DMS79 (cell line): ENCODE data around the gene MUC3A.

ENCODE experiments used
- DNase-seq: peaks from one replicate; lab custom pipeline; 2025; lab: John Stamatoyannopoulos, UW

The MUC3A gene

DNA sequence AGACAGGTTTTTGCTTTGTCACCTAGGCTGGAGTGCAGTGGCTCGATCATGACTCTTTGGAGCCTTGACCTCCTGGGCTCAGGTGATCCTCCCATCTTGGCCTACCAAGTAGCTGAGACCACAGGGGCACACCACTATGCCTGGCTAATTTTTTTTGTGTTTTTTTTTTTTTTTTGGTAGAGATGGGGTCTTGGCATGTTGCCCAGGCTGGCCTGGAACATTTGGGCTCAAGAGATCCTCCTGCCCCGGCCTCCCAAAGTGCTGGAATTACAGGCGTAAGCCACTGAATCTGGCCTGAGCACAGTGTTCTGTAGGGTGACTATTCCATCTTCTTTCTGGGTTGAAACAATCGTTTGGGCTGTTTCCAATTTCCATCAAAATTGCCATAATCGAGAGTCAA lies 1.5 kb upstream of the MUC3A start:
- DNase-seq = no peak

DNA sequence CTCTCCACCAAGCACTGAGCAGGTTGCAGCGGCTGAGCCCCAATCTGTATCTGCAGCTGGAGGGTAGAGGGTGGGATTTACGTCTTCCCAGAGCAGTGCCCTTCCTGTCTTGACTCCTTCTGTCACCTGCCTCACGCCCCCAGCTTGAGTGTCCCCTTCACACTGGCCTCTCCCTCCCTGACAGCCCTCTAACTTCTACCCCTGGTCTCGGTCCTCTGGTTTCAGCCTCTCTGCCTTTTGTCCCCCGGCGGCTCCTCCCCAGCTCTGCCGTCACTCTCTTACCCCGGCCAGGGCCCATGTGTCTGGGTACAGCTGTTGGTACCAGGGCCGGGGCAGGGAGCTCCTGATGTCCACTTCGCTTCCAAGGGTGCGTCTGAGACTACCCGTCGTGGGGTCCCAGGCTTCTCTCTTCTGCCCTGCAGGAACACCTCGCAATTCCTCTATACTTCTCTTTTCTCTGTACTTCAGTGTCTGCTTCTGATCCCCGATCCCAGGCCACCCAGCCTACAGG lies 654 bp downstream of the MUC3A start:
- DNase-seq = no peak

DNA sequence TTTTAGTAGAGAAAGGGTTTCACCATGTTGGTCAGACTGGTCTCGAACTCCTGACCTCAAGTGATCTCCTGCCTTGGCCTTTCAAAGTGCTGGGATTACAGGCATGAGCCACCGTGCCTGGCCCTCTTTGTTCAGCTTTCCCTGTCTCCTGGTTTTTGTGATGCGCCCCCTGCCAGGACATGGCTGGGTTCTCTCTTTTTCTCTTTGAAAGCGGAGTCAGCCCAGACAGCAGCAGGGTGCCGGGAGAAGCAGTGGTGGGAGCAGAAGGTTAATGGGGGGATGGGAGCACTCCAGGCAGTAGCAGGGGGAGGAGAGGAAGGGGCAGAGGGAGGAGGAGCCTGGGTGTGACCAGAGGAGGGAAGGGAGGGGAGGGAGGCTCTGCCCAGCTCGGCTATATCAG lies 1.8 kb downstream of the MUC3A start:
- no peak for DNase-seq

DNA sequence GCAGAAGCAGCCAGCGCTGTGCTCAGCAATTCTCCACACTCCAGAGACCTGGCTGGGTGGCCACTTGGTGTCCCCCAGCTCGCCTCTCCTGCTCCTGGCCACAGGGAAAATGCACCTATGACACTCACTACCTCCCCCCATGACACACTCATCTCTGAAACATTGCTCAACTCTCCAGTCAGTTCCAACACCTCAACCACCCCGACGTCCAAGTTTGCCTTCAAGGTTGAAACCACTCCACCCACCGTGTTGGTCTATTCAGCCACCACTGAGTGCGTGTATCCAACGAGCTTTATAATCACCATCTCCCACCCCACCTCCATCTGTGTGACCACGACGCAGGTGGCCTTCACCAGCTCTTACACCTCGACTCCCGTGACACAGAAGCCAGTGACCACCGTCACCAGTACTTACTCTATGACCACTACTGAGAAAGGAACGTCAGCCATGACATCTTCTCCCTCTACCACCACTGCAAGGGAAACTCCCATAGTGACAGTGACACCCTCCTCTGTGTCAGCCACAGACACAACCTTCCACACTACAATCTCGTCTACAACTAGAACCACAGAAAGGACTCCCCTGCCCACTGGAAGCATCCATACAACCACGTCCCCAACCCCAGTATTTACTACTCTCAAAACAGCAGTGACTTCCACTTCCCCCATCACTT lies 2.7 kb downstream of the MUC3A start:
- no peak for DNase-seq

- DNase-seq = no peak
These were observed 3.3 kb downstream of the MUC3A start for GRCh38 chr7:100952641-100953040.

GRCh38 chr7:100957832-100958421 lies 8.6 kb downstream of the MUC3A start:
- DNase-seq = no peak

DNA sequence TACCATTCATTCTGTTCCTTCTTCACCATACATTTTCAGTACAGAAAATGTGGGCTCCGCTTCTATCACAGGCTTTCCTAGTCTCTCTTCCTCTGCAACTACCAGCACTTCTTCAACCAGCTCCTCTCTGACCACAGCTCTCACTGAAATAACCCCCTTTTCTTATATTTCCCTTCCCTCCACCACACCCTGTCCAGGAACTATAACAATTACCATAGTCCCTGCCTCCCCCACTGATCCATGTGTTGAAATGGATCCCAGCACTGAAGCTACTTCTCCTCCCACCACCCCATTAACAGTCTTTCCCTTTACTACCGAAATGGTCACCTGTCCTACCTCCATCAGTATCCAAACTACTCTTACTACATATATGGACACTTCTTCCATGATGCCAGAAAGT lies 10.6 kb downstream of the MUC3A start:
- DNase-seq = no peak

DNA sequence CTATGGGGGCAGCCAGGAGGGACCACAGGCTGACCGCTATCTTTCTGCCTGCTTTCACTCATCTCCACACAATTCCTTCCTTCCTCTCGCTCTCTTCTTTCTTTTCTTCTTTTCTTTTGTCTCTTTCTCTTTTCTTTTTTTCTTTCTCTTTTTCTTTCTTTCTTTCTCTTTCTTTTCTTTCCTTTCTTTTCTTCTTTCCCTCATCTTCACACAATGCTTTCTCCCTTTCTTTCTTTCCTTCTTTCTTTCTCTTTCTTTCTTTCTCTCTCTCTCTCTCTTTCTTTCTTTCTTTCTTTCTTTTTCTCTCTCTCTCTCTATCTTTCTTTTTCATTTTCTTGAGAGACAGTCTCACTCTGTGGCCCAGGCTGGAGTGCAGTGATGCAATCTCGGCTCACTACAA lies 13.2 kb downstream of the MUC3A start:
- DNase-seq = no peak

DNA sequence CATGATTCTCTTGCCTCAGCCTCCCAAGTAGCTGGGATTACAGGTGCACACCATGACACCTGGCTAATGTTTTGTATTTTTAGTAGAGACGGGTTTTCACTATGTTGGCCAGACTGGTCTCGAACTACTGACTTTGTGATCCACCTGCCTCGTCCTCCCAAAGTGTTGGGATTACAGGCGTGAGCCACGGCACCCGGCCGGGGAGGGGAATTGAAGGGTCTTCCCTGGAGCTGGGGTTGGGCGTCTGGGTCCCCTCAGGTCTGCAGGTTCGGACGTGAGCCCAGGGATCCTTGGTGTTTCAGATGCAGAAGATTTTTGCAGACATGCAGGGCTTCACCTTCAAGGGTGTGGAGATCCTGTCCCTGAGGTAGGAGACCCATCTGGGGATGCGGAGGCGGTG lies 14.1 kb downstream of the MUC3A start:
- DNase-seq = no peak

GRCh38 chr7:100963874-100964273 lies 14.5 kb downstream of the MUC3A start:
- no peak for DNase-seq

- DNase-seq = no peak
These were observed 15.3 kb downstream of the MUC3A start for GRCh38 chr7:100964630-100965029.

DNA sequence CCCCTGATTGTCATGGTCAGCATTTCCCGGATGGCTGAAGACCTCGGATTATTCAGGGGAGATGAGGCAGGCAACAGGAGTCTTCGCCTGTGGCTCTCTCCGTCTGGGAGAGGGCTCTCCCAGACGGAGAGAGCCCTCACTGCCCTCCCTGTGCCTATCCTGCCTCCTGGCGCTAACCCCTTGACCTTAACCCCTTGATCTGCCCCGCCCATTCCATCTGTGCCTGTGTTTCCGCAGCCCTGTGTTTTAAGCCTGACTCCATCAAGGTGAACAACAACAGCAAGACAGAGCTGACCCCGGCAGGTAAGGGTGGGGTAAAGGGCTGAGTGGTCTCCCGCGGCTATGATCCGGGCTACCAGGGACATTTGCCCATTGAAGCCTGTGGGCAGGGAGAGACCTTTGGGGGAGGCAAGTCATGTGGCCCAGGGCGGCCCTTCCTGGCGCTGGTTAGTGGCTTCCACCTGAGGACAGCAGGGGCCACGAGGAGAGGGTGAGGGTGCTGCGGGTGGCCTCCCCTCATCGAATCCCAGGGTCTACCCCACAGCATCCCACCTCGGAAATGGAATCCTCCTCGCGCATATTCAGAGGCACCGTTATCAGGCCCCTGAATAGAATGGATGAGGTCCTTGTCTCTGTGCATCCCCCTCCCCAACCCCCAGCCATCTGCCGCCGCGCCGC lies 15.8 kb downstream of the MUC3A start:
- no peak for DNase-seq

GRCh38 chr7:100965723-100966541 lies 16.6 kb downstream of the MUC3A start:
- no peak for DNase-seq

DNA sequence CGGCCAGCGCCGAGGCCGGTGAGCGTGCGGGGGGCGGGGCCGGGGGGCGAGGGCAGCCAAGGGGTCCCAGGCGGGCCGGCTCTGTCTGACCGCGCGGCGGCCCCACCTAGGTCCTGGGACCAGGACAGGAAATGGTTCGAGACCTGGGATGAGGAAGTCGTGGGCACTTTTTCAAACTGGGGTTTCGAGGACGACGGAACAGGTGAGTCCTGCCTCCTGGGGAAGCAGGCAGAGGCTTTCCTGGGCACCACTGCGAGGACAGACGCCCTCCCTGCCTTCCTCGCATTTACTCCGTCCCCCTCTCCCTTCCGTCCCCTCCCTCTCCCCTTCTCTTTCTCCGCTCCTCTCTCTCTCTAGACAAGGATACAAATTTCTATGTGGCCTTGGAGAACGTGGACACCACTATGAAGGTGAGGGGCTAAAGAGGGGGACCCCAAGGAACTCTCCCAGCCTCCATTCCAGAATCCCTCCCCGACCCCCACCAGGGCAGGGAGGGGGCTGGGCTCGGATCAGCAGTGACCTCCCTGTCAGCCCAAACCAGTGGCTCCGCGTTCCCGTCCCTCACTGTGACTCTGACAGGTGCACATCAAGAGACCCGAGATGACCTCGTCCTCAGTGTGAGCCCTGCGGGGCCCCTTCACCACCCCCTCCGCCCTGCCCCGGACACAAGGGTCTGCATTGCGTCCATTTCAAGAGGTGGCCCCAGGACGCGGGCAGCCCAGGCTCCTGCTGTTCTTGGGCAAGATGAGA lies 17.4 kb downstream of the MUC3A start:
- no peak for DNase-seq

DNA sequence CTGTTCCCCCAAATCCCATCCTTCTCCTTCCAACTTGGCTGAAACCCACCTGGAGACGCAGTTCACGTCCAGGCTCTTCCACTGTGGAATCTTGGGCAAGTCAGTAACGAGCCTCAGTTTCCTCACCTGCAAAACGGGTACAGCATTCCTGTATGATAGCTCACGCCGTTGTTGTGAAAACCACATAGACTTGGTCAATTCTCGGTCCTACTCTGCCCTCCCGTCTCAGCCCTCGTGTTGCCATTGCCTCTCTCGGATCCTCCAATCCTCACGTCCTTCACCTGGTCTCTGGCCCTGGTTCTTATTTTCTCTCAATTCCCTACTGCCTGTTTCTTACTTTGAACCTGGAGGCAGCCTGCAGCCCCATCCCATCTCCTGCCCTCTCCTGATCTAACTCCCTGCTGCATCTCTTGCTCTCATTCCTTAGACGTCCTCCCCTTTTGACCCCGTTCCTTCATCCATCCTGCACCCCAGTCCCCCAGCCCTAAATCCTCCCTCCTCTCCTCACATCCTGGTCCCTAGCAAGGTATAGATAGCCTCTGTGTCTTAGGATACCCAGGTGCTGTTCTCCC lies 18.0 kb downstream of the MUC3A start:
- no peak for DNase-seq

DNA sequence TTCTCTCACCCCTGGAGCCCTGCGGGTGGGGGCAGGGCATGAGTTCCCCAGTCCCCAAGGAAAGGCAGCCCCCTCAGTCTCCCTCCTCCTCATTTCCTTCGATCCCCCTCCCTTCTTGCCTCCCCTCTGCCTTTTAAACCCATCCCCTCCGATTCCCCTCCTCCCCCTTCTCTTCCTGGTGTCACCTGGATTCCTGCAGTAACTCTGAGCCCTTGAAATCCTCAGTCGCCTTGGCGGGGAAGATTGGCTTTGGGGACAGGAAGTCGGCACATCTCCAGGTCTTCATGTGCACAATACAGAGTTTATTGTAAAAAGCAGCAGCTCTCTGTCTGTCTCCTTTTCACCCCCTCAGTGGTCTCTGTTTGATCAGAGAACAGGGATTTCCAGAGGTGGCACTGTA lies 18.7 kb downstream of the MUC3A start:
- DNase-seq = no peak

- DNase-seq = no peak
These were observed 19.3 kb downstream of the MUC3A start for GRCh38 chr7:100968650-100969049.

GRCh38 chr7:100969066-100969615 lies 19.8 kb downstream of the MUC3A start, which contains the start of gene MUC12:
Gene MUC12 (plus strand): TSS chr7:100969565. CDS start chr7:100969623, 58 bp downstream.
- no peak for DNase-seq

DNA sequence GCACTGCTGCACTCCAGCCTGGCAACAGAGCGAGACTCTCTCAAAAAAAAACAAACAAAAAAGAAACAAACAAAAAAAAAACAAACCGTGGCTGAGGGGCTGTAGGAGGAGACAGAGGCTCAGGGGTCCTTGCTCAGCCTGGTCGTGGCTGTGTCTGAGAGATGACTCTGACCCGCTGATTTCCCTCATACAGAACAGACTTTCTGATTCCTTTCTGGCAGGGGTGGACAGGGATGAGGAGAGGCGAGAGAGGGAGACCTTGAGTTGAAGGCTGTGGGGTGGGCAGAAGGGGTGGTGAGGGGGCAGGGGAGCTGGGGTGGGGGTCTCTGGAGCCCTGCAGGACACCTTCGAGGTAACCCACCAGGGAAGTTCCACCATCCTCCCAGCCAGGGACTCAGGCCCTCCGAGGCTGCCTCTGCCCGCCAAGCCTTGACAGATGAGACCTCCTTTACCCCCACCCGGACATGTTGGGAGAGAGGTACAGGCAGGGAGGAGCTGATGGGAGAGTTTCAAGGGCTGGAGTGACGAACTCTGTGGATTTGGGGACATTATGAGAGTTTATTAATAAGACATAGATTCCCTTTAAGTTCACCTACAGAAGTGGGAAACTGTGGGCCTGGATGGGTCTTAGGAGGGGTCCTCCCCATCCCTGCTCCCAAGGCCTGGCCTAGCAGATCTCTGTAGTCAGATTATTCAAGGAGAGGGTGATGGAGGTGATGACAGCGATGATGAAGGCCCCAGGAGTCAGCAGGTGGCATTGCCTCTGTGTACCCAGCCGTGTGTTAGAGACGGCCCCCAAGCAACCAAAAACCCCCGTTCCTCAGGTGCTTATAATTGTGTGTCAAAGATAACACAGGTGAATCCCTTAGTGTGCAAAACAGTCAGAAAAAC lies 22.0 kb downstream of the MUC3A start:
- DNase-seq = no peak

- no peak for DNase-seq
These were observed 22.6 kb downstream of the MUC3A start for GRCh38 chr7:100972002-100972347.
